K562 (cell line): Measurements from ENCODE around the gene S100P. TPM values are rescaled to one million over a fixed set of nuclear protein-coding genes. Genes with fewer than 3 reads are reported as not detected.

ENCODE experiments used
- ATF7 ChIP-seq: fragments of 450-650 bp; IDR thresholded peaks from 2 replicates; pipeline ENCODE4 v1.7.1; 2014; ENCODE audit warnings: mild to moderate bottlenecking, moderate library complexity
- CBX3 ChIP-seq, 2 experiments: IDR thresholded peaks; 1 replicate in 1 of 2; 2 replicates in 1 of 2; pipeline ENCODE4 v1.6.1; 2012; ENCODE audit warnings: inconsistent platforms in 2 of 2, low read length in 2 of 2, borderline replicate concordance in 1 of 2, control low read depth in 1 of 2
- CEBPB ChIP-seq: fragments of 450-650 bp; IDR thresholded peaks from 2 replicates; pipeline ENCODE4 v1.6.1; 2016; ENCODE audit warnings: missing genetic modification characterization, missing compliant biosample characterization
- FOS ChIP-seq: IDR thresholded peaks from 3 replicates; pipeline ENCODE4 v1.6.1; 2011; ENCODE audit not compliant: insufficient read length; ENCODE audit errors: extremely low read depth
- FOXK2 ChIP-seq, 2 experiments: fragments of 450-650 bp; IDR thresholded peaks in 1 of 2; conservative IDR thresholded peaks in 1 of 2; 2 replicates each; pipeline ENCODE4 v1.6.1; 2016; ENCODE audit warnings: low read depth in 2 of 2, mild to moderate bottlenecking in 1 of 2
- GATA2 ChIP-seq: sonication (generic); formaldehyde crosslinking; IDR thresholded peaks from 2 replicates; pipeline ENCODE4 v1.4.0; 2020; ENCODE audit warnings: mild to moderate bottlenecking, missing genetic modification reagents
- HEY1 ChIP-seq: fragments of 250-450 bp; sonication (Bioruptor Pico); IDR thresholded peaks from 2 replicates; pipeline ENCODE4 v1.5.0; 2020; ENCODE audit warnings: mild to moderate bottlenecking, moderate library complexity, borderline replicate concordance
- HLTF ChIP-seq: fragments of 450-650 bp; IDR thresholded peaks from 2 replicates; pipeline ENCODE4 v1.6.1; 2016
- HMGXB4 ChIP-seq: sonication (generic); formaldehyde crosslinking; IDR thresholded peaks from 2 replicates; pipeline ENCODE4 v1.8.1; 2023; ENCODE audit warnings: mild to moderate bottlenecking, missing genetic modification reagents
- MAX ChIP-seq: sonication (generic); formaldehyde crosslinking; IDR thresholded peaks from 2 replicates; pipeline ENCODE4 v1.9.0; 2022; ENCODE audit warnings: mild to moderate bottlenecking, missing genetic modification reagents
- MTA1 ChIP-seq: fragments of 450-650 bp; IDR thresholded peaks from 2 replicates; pipeline ENCODE4 v1.6.1; 2017; ENCODE audit warnings: borderline replicate concordance
- SETDB1 ChIP-seq: IDR thresholded peaks from one replicate; pipeline ENCODE4 v1.6.1; 2012; ENCODE audit warnings: low read length, control low read depth, inconsistent platforms
- SRSF3 ChIP-seq: fragments of 200-400 bp; formaldehyde crosslinking; IDR thresholded peaks from 2 replicates; pipeline ENCODE4 v1.6.1; 2016; ENCODE audit warnings: mild to moderate bottlenecking, low read length, moderate library complexity; ENCODE audit not compliant: insufficient read depth
- ZMIZ1 ChIP-seq, 2 experiments: fragments of 150-350 bp in 1 of 2; IDR thresholded peaks; 2 replicates each; pipeline ENCODE4 v1.6.1; 2012 to 2016; ENCODE audit warnings: low read depth in 2 of 2, low read length in 2 of 2, mild to moderate bottlenecking in 1 of 2, moderate library complexity in 1 of 2
- ZNF165 ChIP-seq: fragments of 250-450 bp; sonication (Bioruptor Pico); IDR thresholded peaks from 2 replicates; pipeline ENCODE4 v1.4.0; 2020; ENCODE audit warnings: borderline replicate concordance
- ZNF212 ChIP-seq: fragments of 450-650 bp; formaldehyde crosslinking; IDR thresholded peaks from 2 replicates; pipeline ENCODE4 v1.4.0; 2020; ENCODE audit warnings: mild to moderate bottlenecking
- ZNF224 ChIP-seq: sonication (generic); formaldehyde crosslinking; IDR thresholded peaks from 2 replicates; pipeline ENCODE4 v1.8.0; 2022; ENCODE audit warnings: mild to moderate bottlenecking, missing genetic modification reagents
- ZNF395 ChIP-seq: fragments of 200-800 bp; sonication (Bioruptor generic); IDR thresholded peaks from 2 replicates; pipeline ENCODE4 v1.6.1; 2017; ENCODE audit warnings: missing genetic modification characterization, missing compliant biosample characterization
- ZNF449 ChIP-seq: fragments of 250-450 bp; sonication (Bioruptor Pico); IDR thresholded peaks from 2 replicates; pipeline ENCODE4 v1.8.0; 2022; ENCODE audit warnings: moderate library complexity, mild to moderate bottlenecking, inconsistent platforms
- polyA plus RNA-seq, 8 experiments: library from polyadenylated mRNA; depleted of rRNA in 4 of 8; stranded (reverse) in 5 of 8; unstranded in 3 of 8; fragments of >200 nt; fragmentation: Nextera tagmentation in 2 of 8; fragmentation: Illumina TruSeq in 1 of 8; extraction: Ambion mirVana in 2 of 8; extraction: Trizol in 1 of 8; gene quantifications; 2 replicates each; pipeline versions ENCODE4 v1.2.1 to v1.2.3, GENCODE V29; 2011 to 2014; ENCODE audit warnings: inconsistent platforms in 1 of 8, missing spikeins in 1 of 8
- total RNA-seq, 7 experiments: library from RNA; depleted of rRNA in 6 of 7; stranded (reverse); fragments of >200 nt in 6 of 7; fragmentation: Illumina TruSeq in 2 of 7; extraction: Trizol in 2 of 7; gene quantifications; 2 replicates each; pipeline versions ENCODE4 v1.2.1 to v1.2.3, GENCODE V29; 2011 to 2021; ENCODE audit warnings: low replicate concordance in 1 of 7

Gene S100P
- total and polyA plus RNA-seq, 9 of the 15 experiments (the other 6 are each of a cell fraction or from before 2014, with no cell fraction given): 4.1 to 23.8 (median 7.5) TPM

GRCh38 chr4:6693231-6694176 is at the start of gene S100P (continued):
- TF ChIP-seq ZNF395 (no peak), HEY1 (no peak), SETDB1 (no peak), ZNF224 (CRISPR knock-in tag) (no peak), GATA2 (no peak), MTA1 (no peak), ZNF212 (CRISPR knock-in tag) (no peak), HMGXB4 (CRISPR knock-in tag) (no peak), MAX (CRISPR knock-in tag) (no peak), CBX3 (IDR thresholded peaks at IDR 0.05; ENCODE audit: borderline replicate concordance in 1 of 2, low read length in 2 of 2) (no peak), CEBPB (tag) (peak; percentile 61; the same call in 1 of the 2 replicates), FOS (no peak), HLTF (no peak), ZNF449 (no peak), FOXK2 (conservative IDR thresholded peaks at IDR 0.05 in 1 of 2, IDR thresholded peaks at IDR 0.05 in 1 of 2; ENCODE audit: low read depth in 2 of 2) (no peak), SRSF3 (no peak), ZMIZ1 (IDR thresholded peaks at IDR 0.05; ENCODE audit: low read depth in 2 of 2, low read length in 2 of 2) (0 out of 4 replicates have a peak, but pooled peaks of 1 of the 2 experiments have one; percentile 15), ZNF165 (no peak), ATF7 (peak; percentile 81)
